LoVo (cell line): ENCODE results near the gene WDR4.
"Not testable (repeated sequence)": the region's sequence is repeated elsewhere in the genome, so short reads cannot be mapped to it uniquely, and the experiment has no call there.

Source experiments
- DNase-seq: peaks from one replicate; pipeline ENCODE4 v3.0.0-alpha.2; 2016; ENCODE audit warnings: low spot score

The WDR4 gene

GRCh38 chr21:42839271-42840231 is 39.8 kb downstream of the WDR4 start:
- DNase-seq: no peak

GRCh38 chr21:42838212-42838690 is 41.1 kb downstream of the WDR4 start:
- DNase-seq: not testable (repeated sequence)

- DNase-seq: no peak
Measured at GRCh38 chr21:42837421-42838211, 41.7 kb downstream of the WDR4 start.

- no peak for DNase-seq
Measured at GRCh38 chr21:42836767-42837301, 42.5 kb downstream of the WDR4 start.

GRCh38 chr21:42836402-42836666 is 43.0 kb downstream of the WDR4 start:
- no peak for DNase-seq

GRCh38 chr21:42835611-42836401 is 43.5 kb downstream of the WDR4 start:
- no peak for DNase-seq

- no peak for DNase-seq
Measured at GRCh38 chr21:42835211-42835610, 44.1 kb downstream of the WDR4 start.

GRCh38 chr21:42834726-42835191 is 44.6 kb downstream of the WDR4 start:
- DNase-seq: no peak

- no peak for DNase-seq
Measured at GRCh38 chr21:42833859-42834725, 45.2 kb downstream of the WDR4 start.

GRCh38 chr21:42833439-42833815 is 45.9 kb downstream of the WDR4 start:
- DNase-seq: no peak

- not testable (repeated sequence) for DNase-seq
Measured at GRCh38 chr21:42832321-42832630, 47.1 kb downstream of the WDR4 start.

- DNase-seq: peak; percentile 32
Measured at GRCh38 chr21:42830456-42831455, 48.6 kb downstream of the WDR4 start.

- no peak for DNase-seq
Measured at GRCh38 chr21:42829954-42830353, 49.4 kb downstream of the WDR4 start.

GRCh38 chr21:42829417-42829816 is 49.9 kb downstream of the WDR4 start:
- no peak for DNase-seq

GRCh38 chr21:42827588-42827987 is 51.8 kb downstream of the WDR4 start:
- no peak for DNase-seq

- no peak for DNase-seq
Measured at GRCh38 chr21:42820616-42821465, 58.5 kb downstream of the WDR4 start.

- DNase-seq: no peak
Measured at GRCh38 chr21:42819861-42820615, 59.3 kb downstream of the WDR4 start.

GRCh38 chr21:42818328-42818749 is 61.0 kb downstream of the WDR4 start:
- peak; percentile 71 for DNase-seq
